Right lobe of liver (tissue), 6 donors: Measurements from ENCODE around the gene C2CD4C. TPM values are rescaled to one million over a fixed set of nuclear protein-coding genes. Genes with fewer than 3 reads are reported as not detected.

ENCODE experiments used
- ATAC-seq, 4 donors: fragments of 200-7000 bp; cut with Tn5 transposase; one replicate each; pipeline ENCODE4 v1.9.1; 2020; ENCODE audit warnings: mild to moderate bottlenecking in 4 of 4, moderate library complexity in 4 of 4
- DNase-seq, 3 donors: peaks; one replicate each; pipeline ENCODE4 v3.0.0-alpha.2; 2020
- H3K27ac ChIP-seq, 3 donors: fragments of 200-600 bp; one replicate each; pipeline ENCODE4 v1.8.0; 2022
- H3K27me3 ChIP-seq, 2 donors: fragments of 200-600 bp; one replicate each; pipeline ENCODE4 v1.8.0; 2022
- H3K36me3 ChIP-seq, 4 donors: fragments of 200-600 bp; sonication (generic) in 1 of 4; one replicate each; pipeline versions ENCODE4 v1.5.1 to v1.8.0; 2017 to 2022; ENCODE audit warnings: control low read depth in 1 of 4
- H3K4me1 ChIP-seq, 4 donors: fragments of 200-600 bp; sonication (generic) in 1 of 4; one replicate each; pipeline versions ENCODE4 v1.5.1 to v1.8.0; 2017 to 2022; ENCODE audit warnings: control low read depth in 1 of 4
- H3K4me3 ChIP-seq, 3 donors: fragments of 200-600 bp; one replicate each; pipeline ENCODE4 v1.8.0; 2022
- H3K9me3 ChIP-seq, 4 donors: fragments of 200-600 bp; sonication (generic) in 1 of 4; one replicate each; pipeline versions ENCODE4 v1.5.1 to v1.8.0; 2017 to 2022; ENCODE audit warnings: control low read depth in 1 of 4
- POLR2A ChIP-seq: fragments of 450-650 bp; IDR thresholded peaks from one replicate; pipeline ENCODE4 v1.6.1; 2017; ENCODE audit warnings: antibody characterized with exemption, mild to moderate bottlenecking
- WGBS: methylation state at CpG from one replicate; pipeline ENCODE4 v1.1.6; 2018; ENCODE audit warnings: low coverage, low lambda C conversion rate; ENCODE audit not compliant: insufficient coverage; ENCODE audit errors: missing lambda C conversion rate; 5-methylcytosine and 5-hydroxymethylcytosine counted together
- intact Hi-C, 2 donors: fragments of 100-400 bp; cut with DNase I; formaldehyde crosslinking; loops; one replicate each; pipeline versions ENCODE4 v1.11.2 to v1.14.1; 2022
- total RNA-seq, 6 experiments: library from RNA; depleted of rRNA in 2 of 6; stranded (reverse); fragments of >200 nt in 2 of 6; fragmentation: NEBNext Ultra II Directional in 3 of 6; extraction: Animal tissue kit (Norgen Biotek cat#: 25700) in 3 of 6; gene quantifications; one replicate each; pipeline versions ENCODE4 v1.1.0 to v1.2.4, GENCODE V29; 2016 to 2023
- TF ChIP-seq, protein P1 (sequence below), 4 donors: fragments of 200-600 bp in 3 of 4; fragments of 450-650 bp in 1 of 4; IDR thresholded peaks; one replicate each; pipeline versions ENCODE4 v1.5.1 to v1.8.0; 2016 to 2022; ENCODE audit warnings: antibody characterized with exemption in 4 of 4, mild to moderate bottlenecking in 2 of 4
- donor health status: DM: no; HTN: yes; CAD: no.
- donor health status: DM: no; HTN: no; CAD: no.
- donor health status: DM: no; HTN: no; CAD: no.
- donor health status: DM: no; HTN: yes; CAD: no.
- donor health status: DM: no; HTN: yes; CAD: no.

C2CD4C gene
- total RNA-seq, 6 experiments from 2014 or later: 0.12 to 2.0 (median 0.44) TPM

DNA sequence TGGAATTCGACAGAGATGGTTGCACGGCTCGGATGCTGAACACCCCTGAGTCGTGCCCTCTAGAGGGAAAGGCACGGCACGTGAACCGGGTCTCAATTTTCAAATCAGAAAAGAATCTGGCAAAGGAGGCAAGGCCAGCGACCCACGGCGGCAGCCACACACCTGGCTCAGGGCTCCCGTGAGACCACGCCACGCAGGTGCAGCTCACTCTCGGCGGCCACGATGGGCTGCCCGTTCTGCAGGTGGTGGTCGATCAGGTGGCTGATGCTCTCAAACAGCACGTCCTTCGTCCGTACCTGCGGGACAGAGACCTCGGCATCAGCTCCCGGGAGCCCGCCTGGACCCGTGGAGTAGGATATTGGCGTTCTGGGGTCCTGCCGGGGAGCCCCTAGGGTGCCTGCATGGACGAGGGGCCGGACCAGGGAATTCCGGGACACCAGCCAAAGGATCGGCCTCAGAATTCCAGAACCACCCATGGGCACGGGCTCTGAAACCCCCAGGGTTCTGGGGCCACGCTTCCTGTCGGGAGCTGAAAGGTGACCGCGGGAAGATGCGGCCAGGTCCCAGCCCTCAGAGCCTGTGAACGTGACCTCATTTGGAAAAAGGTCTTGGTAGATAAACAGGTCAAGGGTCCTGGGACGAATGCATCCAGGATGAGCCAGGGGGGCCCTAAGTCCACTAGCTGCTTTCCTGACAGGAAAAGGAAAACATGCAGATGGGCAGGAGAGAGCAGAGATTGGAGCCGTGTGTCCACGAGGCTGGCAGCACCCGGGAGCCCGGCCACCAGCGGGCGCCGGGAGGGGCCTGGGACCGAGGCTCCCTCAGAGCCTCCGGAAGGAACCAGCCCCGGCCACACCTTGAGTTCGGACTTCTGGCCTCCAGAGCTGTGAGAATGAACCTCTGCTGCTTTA, 10.1 kb upstream of the C2CD4C start:
- no peak for TF ChIP-seq POLR2A
- TF ChIP-seq, protein P1, sequence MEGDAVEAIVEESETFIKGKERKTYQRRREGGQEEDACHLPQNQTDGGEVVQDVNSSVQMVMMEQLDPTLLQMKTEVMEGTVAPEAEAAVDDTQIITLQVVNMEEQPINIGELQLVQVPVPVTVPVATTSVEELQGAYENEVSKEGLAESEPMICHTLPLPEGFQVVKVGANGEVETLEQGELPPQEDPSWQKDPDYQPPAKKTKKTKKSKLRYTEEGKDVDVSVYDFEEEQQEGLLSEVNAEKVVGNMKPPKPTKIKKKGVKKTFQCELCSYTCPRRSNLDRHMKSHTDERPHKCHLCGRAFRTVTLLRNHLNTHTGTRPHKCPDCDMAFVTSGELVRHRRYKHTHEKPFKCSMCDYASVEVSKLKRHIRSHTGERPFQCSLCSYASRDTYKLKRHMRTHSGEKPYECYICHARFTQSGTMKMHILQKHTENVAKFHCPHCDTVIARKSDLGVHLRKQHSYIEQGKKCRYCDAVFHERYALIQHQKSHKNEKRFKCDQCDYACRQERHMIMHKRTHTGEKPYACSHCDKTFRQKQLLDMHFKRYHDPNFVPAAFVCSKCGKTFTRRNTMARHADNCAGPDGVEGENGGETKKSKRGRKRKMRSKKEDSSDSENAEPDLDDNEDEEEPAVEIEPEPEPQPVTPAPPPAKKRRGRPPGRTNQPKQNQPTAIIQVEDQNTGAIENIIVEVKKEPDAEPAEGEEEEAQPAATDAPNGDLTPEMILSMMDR (IDR thresholded peaks at IDR 0.05): no peak
- Histone ChIP-seq H3K4me1 (no peaks in the 10 kb centered on the region), H3K36me3 (peaks cover 0 to 19% (median 4%) of the 10 kb centered on the region in 4 donors), H3K4me3 (no peak overlapping the region), H3K9me3 (no peaks in the 10 kb centered on the region), H3K27me3 (no peaks in the 10 kb centered on the region), H3K27ac (no peak overlapping the region)
- intact Hi-C loops: no loop called here
- peak; percentile 34 to 67 (median 54) for ATAC-seq
- peak; percentile 20 to 52 (median 42) for DNase-seq
- WGBS: 52% methylated on average over 4 of the region's 51 CpGs

DNA sequence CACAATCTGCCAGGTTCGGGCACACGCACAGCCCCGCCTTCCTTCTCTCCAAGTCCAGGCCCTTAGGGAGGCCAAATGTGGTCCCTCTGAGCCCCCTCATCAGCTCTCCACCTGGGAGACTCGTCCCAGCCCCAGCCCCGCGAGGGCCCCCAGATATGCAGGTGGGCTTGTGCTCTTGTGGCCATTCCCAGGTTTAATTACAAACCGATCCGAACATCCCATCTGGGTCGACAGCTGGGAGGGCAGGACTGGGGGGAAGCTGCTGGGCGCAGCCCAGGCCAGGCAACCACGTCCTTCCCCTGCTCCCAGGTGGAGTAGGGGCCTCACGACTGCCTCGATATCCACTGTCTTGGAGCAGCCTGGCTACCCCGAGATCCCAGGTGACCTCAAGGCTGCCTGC, 7.5 kb upstream of the C2CD4C start:
- H3K4me3 ChIP-seq: no peak overlapping the region
- no peaks in the 10 kb centered on the region for H3K4me1 ChIP-seq
- no peaks in the 10 kb centered on the region for H3K27me3 ChIP-seq
- ATAC-seq (no peak), DNase-seq (peak in 2 of 3 donors; percentile 6 to 32)
- no peak overlapping the region for H3K27ac ChIP-seq
- intact Hi-C loops: no loop called here
- peaks cover 0 to 19% (median 4%) of the 10 kb centered on the region in 4 donors for H3K36me3 ChIP-seq
- TF ChIP-seq, protein P1 (IDR thresholded peaks at IDR 0.05): no peak
- TF ChIP-seq POLR2A: no peak
- no CpG with 5 or more reads among the region's 14 CpGs for WGBS
- H3K9me3 ChIP-seq: no peaks in the 10 kb centered on the region

- DNase-seq (no peak), ATAC-seq (no peak)
- TF ChIP-seq, protein P1 (IDR thresholded peaks at IDR 0.05): no peak
- TF ChIP-seq POLR2A: no peak
- H3K36me3 ChIP-seq: peaks cover 0 to 13% (median 3%) of the 10 kb centered on the region in 4 donors
- no peak overlapping the region for H3K4me3 ChIP-seq
- intact Hi-C loops: no loop called here
- WGBS: 100% methylated on average over 1 of the region's 1 CpG
- no peaks in the 10 kb centered on the region for H3K9me3 ChIP-seq
- H3K27me3 ChIP-seq: no peaks in the 10 kb centered on the region
- H3K4me1 ChIP-seq: no peaks in the 10 kb centered on the region
- no peak overlapping the region for H3K27ac ChIP-seq
These were observed 6.3 kb upstream of the C2CD4C start for GRCh38 chr19:415292-415691.

DNA sequence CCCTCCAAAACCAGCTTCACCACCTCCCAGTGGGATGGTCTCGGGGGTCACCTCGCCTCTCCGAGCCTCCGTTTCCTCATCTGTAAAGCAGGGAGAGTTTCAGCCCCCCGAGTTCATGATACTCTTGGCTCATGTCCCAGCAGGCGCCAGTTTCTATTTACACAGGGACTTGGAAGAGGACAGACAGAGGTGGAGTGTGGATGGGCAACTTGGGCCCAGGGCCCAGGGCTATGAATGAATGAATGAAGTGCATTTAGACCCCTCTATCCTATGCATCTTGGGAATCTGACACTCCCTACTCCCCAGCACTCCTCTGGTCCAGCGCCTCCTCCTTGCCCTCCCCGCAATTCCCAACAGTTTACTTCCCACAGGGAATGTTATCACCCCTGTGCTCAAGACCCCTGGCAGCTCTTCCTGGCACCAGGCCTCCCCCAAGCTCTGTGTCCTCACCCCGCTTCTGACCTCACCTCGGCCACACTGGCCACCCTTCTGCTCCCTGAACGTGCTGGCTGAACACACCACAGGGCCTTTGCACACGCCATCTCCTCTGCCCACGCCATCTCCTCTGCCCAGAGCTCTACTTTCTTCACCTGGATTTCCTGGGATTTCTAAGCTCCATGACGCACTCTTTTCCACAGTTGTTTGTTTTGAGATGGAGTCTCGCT, 4.9 kb upstream of the C2CD4C start:
- WGBS: 64% methylated on average over 12 of the region's 15 CpGs
- H3K27me3 ChIP-seq: peaks cover 0 to 4% of the 10 kb centered on the region in 2 donors
- intact Hi-C loops: no loop called here

More for the DNA sequence above, 4.9 kb upstream of the C2CD4C start:
- Histone ChIP-seq H3K4me1 (peaks cover 0 to 10% (median 0%) of the 10 kb centered on the region in 4 donors), H3K27ac (no peak overlapping the region), H3K4me3 (no peak overlapping the region), H3K9me3 (no peaks in the 10 kb centered on the region), H3K36me3 (peaks cover 0 to 3% (median 0%) of the 10 kb centered on the region in 4 donors)
- no peak for ATAC-seq
- DNase-seq: peak; percentile 15 to 44 (median 33)
- no peak for TF ChIP-seq POLR2A
- TF ChIP-seq, protein P1 (IDR thresholded peaks at IDR 0.05): no peak
